Bronchial epithelial cell (primary cell): ENCODE data around the gene CPLX1. TPM values are rescaled to one million over a fixed set of nuclear protein-coding genes. Genes with fewer than 3 reads are reported as not detected.
"Not testable (repeated sequence)": the region's sequence is repeated elsewhere in the genome, so short reads cannot be mapped to it uniquely, and the experiment has no call there.

ENCODE experiments used
- DNase-seq: peaks from one replicate; pipeline ENCODE4 v3.0.0-alpha.2; 2010; ENCODE audit warnings: low read depth
- FAIRE-seq: peaks from 2 replicates; lab custom pipeline; 2011; peaks lifted over from hg19 to GRCh38; lab: Jason Lieb, UNC
- H3K27me3 ChIP-seq: 2 replicates; pipeline ENCODE4 v1.5.1; 2011; ENCODE audit warnings: low read length; ENCODE audit not compliant: control insufficient read depth, insufficient read depth
- H3K36me3 ChIP-seq: 2 replicates; pipeline ENCODE4 v1.5.1; 2011; ENCODE audit warnings: low read length; ENCODE audit not compliant: control insufficient read depth, insufficient read depth
- H3K4me3 ChIP-seq: 2 replicates; pipeline ENCODE4 v1.5.1; 2011; ENCODE audit warnings: mild to moderate bottlenecking, low read depth, low read length, control low read depth
- total RNA-seq: library from RNA; depleted of rRNA; stranded (reverse); fragments of >200 nt; gene quantifications from 2 replicates; pipeline ENCODE4 v1.2.1, GENCODE V29; 2014
- TF ChIP-seq, protein P1 (sequence below): IDR thresholded peaks from 2 replicates; pipeline ENCODE4 v1.5.1; 2011; ENCODE audit warnings: mild to moderate bottlenecking, moderate library complexity, low read length, control low read depth, inconsistent platforms; ENCODE audit not compliant: insufficient read depth, severe bottlenecking

The CPLX1 gene
- total RNA-seq, 1 donor from 2014 or later = not detected

DNA sequence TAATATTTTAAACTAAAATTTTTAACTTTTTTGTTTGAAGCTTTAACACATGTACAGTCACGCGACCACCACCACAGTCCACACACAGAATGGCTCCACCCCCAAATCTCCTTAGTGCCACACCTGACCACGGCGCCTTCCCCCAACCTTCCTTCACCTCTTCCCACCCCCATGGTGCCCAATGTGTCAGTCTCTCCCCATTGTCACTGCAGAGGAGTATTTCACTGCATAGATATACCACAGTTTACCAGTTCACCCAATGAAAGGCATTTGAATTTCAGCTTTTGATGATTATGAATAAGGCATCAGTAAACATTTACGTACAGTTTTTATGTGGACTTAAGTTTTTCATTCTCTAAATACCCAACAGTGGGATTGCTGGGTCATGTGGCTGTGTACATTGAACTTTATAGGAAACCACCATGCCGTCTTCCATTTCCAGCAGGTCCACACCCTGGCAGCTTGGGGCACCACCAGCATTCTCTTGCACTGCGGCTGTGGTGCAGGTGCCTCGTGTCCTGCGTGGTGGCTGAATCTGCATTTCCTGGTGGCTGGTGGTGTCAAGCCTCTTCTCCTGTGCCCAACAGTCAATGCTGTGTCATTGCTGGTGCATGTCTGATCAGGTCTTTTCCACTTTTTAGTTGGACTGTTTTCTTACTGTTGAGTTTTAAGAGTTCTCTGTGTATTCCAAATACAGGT is 49.0 kb downstream of the CPLX1 start:
- Histone ChIP-seq H3K36me3 (peaks cover 23% of the 10 kb centered on the region), H3K27me3 (no peaks in the 10 kb centered on the region), H3K4me3 (no peak overlapping the region)
- TF ChIP-seq, protein P1, sequence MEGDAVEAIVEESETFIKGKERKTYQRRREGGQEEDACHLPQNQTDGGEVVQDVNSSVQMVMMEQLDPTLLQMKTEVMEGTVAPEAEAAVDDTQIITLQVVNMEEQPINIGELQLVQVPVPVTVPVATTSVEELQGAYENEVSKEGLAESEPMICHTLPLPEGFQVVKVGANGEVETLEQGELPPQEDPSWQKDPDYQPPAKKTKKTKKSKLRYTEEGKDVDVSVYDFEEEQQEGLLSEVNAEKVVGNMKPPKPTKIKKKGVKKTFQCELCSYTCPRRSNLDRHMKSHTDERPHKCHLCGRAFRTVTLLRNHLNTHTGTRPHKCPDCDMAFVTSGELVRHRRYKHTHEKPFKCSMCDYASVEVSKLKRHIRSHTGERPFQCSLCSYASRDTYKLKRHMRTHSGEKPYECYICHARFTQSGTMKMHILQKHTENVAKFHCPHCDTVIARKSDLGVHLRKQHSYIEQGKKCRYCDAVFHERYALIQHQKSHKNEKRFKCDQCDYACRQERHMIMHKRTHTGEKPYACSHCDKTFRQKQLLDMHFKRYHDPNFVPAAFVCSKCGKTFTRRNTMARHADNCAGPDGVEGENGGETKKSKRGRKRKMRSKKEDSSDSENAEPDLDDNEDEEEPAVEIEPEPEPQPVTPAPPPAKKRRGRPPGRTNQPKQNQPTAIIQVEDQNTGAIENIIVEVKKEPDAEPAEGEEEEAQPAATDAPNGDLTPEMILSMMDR = no peak
- DNase-seq (no peak), FAIRE-seq (no peak)

DNA sequence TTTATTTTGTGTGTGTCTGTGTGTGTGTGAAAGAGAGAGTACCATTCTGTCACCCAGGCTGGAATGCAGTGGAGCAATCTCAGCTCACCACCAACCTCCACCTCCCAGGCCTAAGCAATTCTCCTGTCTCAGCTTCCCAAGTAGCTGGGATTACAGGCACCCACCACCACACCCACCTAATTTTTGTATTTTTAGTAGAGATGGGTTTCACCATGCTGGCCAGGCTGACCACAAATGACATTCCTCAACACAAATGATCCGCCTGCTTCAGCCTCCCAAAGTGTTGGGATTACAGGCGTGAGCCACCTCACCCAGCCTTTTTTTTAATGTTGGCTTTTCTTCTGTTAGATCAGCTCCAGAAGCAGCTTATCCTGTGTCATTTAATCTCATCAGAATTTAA is 50.4 kb downstream of the CPLX1 start:
- not testable (repeated sequence) for H3K27me3 ChIP-seq, H3K4me3 ChIP-seq, FAIRE-seq, DNase-seq
- peaks cover 28% of the 10 kb centered on the region for H3K36me3 ChIP-seq

DNA sequence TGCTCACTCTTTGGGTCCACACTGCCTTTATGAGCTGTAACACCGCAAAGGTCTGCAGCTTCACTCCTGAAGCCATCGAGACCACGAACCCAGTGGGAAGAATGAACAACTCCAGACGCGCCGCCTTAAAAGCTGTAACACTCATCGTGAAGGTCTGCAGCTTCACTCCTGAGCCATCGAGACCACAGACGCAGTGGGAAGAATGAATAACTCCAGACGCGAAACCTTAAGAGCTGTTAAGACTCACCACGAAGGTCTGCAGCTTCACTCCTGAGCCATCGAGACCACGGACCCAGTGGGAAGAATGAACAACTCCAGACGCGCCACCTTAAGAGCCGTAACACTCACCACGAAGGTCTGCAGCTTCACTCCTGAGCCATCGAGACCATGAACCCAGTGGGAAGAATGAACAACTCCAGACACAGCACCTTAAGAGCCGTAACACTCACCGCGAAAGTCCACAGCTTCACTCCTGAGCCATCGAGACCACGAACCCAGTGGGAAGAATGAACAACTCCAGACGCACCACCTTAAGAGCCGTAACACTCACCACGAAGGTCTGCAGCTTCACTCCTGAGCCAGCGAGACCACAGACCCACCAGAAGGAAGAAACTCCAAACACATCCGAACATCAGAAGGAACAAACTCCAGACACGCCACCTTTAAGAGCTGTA is 51.4 kb downstream of the CPLX1 start:
- peak; percentile 93 for FAIRE-seq
- not testable (repeated sequence) for H3K4me3 ChIP-seq, DNase-seq, H3K27me3 ChIP-seq
- H3K36me3 ChIP-seq = peaks cover 31% of the 10 kb centered on the region

DNA sequence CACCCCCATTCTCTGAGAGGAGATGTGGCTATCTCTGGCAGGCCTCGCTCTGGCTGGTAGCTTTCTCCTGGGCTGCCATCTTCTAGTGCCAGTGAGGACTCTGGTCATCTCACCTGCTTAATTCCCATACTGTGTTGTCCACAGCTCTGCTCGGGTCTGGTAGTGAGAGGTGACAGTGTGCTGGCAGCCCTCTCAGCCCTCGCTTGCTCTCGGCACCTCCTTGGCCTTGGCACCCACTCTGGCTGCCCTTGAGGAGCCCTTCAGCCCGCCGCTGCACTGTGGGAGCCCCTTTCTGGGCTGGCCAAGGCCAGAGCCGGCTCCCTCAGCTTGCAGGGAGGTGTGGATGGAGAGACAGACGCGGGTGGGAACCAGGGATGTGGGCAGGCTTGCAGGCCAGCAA is 52.7 kb downstream of the CPLX1 start:
- no peak overlapping the region for H3K4me3 ChIP-seq
- no peaks in the 10 kb centered on the region for H3K27me3 ChIP-seq
- DNase-seq (no peak), FAIRE-seq (no peak)
- H3K36me3 ChIP-seq = peaks cover 28% of the 10 kb centered on the region
- TF ChIP-seq, protein P1 = no peak

DNA sequence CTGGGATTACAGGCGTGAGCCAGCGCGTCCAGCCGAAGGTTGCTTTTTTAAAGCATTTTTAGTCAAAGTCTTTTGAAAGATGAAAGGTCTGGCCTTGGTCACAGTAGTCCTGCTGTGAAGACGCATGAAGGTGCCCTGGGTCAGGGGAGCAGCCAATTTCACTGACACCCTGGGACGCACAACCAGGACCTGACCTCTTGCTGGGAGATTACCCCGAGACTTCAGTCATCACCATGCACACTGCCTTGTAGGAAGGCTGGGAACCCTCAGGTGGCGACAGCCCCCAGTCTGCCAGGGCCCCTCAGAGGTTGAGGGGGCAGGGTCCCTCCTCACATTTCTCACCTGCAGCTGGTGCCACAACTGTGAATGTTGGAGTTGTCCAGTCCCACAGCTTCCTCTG is 53.2 kb downstream of the CPLX1 start:
- peaks cover 27% of the 10 kb centered on the region for H3K36me3 ChIP-seq
- TF ChIP-seq, protein P1 = no peak

DNA sequence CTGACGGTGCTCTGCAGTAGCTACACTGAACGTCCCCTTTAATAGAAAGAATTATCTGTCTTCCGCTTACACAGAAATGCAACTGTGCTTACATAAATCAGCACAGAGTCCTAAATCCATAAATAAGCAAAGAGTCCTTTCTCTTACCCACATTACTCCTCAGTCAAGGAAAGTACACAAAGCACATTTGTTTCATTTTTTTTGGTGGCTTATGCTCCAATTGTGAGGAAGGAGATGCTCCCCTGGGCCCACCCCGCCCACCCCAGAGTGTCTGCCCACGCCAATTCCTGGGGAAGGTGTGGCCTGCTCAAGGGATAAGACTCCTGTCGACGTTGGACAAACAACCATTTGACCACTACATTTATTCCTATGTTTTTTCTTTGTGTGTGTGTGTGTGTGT is 53.8 kb downstream of the CPLX1 start:
- DNase-seq = no peak
- H3K36me3 ChIP-seq = peaks cover 24% of the 10 kb centered on the region
- TF ChIP-seq, protein P1 = no peak
- no peak overlapping the region for H3K4me3 ChIP-seq
- H3K27me3 ChIP-seq = no peaks in the 10 kb centered on the region
- no peak for FAIRE-seq

More for the DNA sequence above, 53.2 kb downstream of the CPLX1 start:
- FAIRE-seq (no peak), DNase-seq (no peak)
- Histone ChIP-seq H3K4me3 (no peak overlapping the region), H3K27me3 (no peaks in the 10 kb centered on the region)
